Ascending aorta (tissue), 2 donors: ENCODE data around the gene SULT2B1. TPM values are rescaled to one million over a fixed set of nuclear protein-coding genes. Genes with fewer than 3 reads are reported as not detected.

ENCODE experiments used
- DNase-seq, 2 donors: peaks; one replicate each; pipeline ENCODE4 v3.0.0-alpha.2; 2019; ENCODE audit warnings: low spot score in 2 of 2
- H3K27ac ChIP-seq, 2 donors: fragments of 200-600 bp; sonication (generic); one replicate each; pipeline ENCODE4 v1.5.1; 2016 to 2017; ENCODE audit warnings: mild to moderate bottlenecking in 1 of 2
- H3K27me3 ChIP-seq: fragments of 200-600 bp; sonication (generic); one replicate; pipeline ENCODE4 v1.5.1; 2017
- H3K36me3 ChIP-seq, 2 donors: fragments of 200-600 bp; sonication (generic); one replicate each; pipeline ENCODE4 v1.5.1; 2016
- H3K4me1 ChIP-seq, 2 donors: fragments of 200-600 bp; sonication (generic); one replicate each; pipeline ENCODE4 v1.5.1; 2016 to 2017; ENCODE audit warnings: mild to moderate bottlenecking in 1 of 2
- H3K4me3 ChIP-seq, 2 donors: fragments of 200-600 bp; sonication (generic); one replicate each; pipeline ENCODE4 v1.5.1; 2016 to 2017; ENCODE audit warnings: mild to moderate bottlenecking in 1 of 2
- H3K9me3 ChIP-seq, 2 donors: fragments of 200-600 bp; sonication (generic); one replicate each; pipeline ENCODE4 v1.5.1; 2016
- intact Hi-C: fragments of 100-400 bp; cut with DNase I; formaldehyde crosslinking; loops from one replicate; pipeline ENCODE4 v1.15.1; 2023
- total RNA-seq: library from RNA; depleted of rRNA; stranded (reverse); fragments of >200 nt; gene quantifications from one replicate; pipeline ENCODE4 v1.1.0, GENCODE V29; 2016
- TF ChIP-seq, protein P1 (sequence below), 3 experiments: fragments of 200-600 bp in 2 of 3; fragments of 450-650 bp in 1 of 3; sonication (generic) in 2 of 3; IDR thresholded peaks; one replicate each; pipeline ENCODE4 v1.5.1; 2016 to 2019; ENCODE audit warnings: antibody characterized with exemption in 3 of 3, mild to moderate bottlenecking in 1 of 3, moderate library complexity in 1 of 3

SULT2B1 gene
- not detected for total RNA-seq

DNA sequence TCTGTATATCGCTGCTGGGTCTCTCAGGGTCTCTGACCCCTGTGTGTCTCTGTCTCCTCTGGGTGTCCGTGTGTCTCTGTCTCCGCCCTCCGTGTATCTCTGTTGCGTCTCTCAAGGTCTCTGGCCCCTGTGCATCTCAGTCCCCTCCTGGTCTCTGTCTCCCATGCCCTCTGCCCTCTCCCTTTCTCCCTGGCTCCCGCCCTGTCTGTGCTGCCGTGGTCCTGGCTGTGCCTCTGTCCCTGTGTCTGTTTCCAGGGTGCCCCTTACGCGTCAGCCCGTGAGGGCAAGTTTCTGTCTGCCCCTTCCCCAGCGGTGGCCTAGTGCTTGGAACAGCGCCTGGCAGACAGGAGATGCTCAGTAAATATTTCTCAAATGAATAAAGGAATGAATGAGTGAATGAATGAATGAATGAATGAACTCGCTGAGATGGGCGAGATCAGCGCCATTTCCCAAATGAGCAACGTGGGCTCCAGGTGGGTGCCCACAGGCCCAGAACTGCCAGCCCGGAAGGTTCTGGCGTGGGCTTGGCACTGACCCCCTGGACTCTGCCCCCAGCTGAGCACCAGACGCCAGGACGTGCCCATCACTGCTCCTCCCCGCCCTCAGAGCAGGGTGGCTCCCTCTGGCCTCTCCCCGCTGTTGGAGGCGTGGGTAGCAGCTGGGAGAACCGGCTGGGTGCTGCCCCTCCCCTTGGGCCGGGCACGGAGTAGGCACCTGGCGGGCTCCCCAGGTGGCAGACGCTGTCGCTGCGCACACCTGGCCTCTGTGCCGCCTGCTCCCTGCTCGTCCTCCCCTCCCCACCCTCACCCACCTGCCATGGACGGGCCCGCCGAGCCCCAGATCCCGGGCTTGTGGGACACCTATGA lies at the start of gene SULT2B1:
SULT2B1 (plus strand) TSS at position 736 of the 866 bp plus-strand sequence; CDS start at position 817, 81 bp downstream.
- H3K27me3 ChIP-seq, result no peaks in the 10 kb centered on the region

DNA sequence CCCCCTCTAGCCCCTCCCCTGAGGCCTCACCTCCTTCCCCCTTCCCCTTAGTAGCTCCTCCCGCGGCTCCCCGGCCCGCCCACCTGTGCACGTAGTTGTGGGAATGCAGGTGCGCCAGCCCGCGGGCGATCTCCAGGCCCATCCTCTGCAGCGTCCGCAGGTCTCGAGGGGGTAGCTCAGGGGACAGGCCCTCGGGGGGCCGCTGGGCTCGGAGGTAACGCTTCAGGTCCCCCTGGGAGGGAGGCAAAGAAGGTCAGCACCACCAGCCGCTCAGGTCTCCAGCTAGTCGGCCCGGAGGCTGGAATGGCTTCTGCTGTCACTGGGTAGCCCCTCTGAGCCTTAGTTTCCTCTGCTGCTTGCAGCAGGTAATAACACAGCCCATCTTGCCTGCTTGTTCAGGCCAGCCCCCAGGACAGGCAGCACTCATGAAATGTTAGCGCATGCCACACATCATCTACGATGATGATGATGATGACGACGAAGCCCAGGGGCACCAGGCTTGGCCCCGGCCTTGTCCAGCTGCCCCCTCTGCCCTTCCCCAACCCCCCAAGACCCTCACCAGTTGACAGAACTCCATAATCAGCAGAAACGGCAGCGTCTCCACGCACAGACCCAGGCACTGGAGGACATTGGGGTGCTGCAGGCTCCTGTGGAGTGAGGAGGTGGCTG lies 49.5 kb upstream of the SULT2B1 start:
- no peaks in the 10 kb centered on the region for H3K4me1 ChIP-seq
- intact Hi-C loops, result no loop called here
- no peaks in the 10 kb centered on the region for H3K9me3 ChIP-seq
- no peak overlapping the region for H3K27ac ChIP-seq
- H3K27me3 ChIP-seq, result peaks cover 11% of the 10 kb centered on the region
- DNase-seq, result no peak
- H3K36me3 ChIP-seq, result no peaks in the 10 kb centered on the region
- TF ChIP-seq, protein P1, sequence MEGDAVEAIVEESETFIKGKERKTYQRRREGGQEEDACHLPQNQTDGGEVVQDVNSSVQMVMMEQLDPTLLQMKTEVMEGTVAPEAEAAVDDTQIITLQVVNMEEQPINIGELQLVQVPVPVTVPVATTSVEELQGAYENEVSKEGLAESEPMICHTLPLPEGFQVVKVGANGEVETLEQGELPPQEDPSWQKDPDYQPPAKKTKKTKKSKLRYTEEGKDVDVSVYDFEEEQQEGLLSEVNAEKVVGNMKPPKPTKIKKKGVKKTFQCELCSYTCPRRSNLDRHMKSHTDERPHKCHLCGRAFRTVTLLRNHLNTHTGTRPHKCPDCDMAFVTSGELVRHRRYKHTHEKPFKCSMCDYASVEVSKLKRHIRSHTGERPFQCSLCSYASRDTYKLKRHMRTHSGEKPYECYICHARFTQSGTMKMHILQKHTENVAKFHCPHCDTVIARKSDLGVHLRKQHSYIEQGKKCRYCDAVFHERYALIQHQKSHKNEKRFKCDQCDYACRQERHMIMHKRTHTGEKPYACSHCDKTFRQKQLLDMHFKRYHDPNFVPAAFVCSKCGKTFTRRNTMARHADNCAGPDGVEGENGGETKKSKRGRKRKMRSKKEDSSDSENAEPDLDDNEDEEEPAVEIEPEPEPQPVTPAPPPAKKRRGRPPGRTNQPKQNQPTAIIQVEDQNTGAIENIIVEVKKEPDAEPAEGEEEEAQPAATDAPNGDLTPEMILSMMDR (IDR thresholded peaks at IDR 0.05), result no peak
- H3K4me3 ChIP-seq, result no peak overlapping the region

More for the DNA sequence above, at the start of gene SULT2B1:
- H3K36me3 ChIP-seq, result no peaks in the 10 kb centered on the region
- H3K4me1 ChIP-seq, result no peaks in the 10 kb centered on the region
- DNase-seq, result no peak
- no peak within 1 kb of the TSS for H3K4me3 ChIP-seq
- TF ChIP-seq, protein P1 (IDR thresholded peaks at IDR 0.05), result no peak
- no peak within 1 kb of the TSS for H3K27ac ChIP-seq
- intact Hi-C loops, result no loop called here
- H3K9me3 ChIP-seq, result no peaks in the 10 kb centered on the region

DNA sequence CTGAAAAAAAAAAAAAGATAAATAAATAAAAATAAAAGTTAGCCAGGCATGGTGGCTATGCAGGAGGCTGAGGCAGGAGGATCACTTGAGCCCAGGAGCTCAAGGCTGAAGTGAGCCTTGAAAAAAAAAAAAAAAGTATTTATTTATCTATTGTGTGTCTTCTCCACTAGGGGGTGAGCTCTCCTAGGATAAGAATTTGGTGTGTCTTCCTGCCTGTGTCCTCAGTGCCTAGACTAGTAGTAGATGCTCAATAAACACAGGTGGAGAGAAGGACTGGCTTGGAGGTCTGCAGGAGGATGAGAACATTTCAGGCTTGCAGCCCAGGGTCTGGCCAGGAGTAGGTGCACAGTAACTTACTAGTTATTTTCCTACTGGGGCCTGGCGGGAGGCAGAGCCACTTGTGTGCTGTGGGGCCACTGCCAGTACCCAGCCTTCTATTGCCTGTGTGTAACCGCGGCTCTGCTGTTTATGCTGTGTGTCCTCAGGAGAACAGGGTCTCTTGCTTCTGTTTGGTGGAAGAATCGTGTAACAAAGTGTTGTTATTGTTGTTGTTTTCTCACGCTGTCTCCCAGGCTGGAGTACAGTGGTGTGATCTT lies 45.7 kb upstream of the SULT2B1 start:
- H3K27me3 ChIP-seq, result peaks cover under 1% of the 10 kb centered on the region
- no peak for DNase-seq
- H3K4me3 ChIP-seq, result no peak overlapping the region
- TF ChIP-seq, protein P1 (IDR thresholded peaks at IDR 0.05), result peak in 1 of 3 experiments; percentile 37
- H3K36me3 ChIP-seq, result no peaks in the 10 kb centered on the region
- intact Hi-C loops, result loop anchor here (5.0 kb wide), 1 partner anchor 76 kb away; no protein-coding TSS in a partner anchor
- peaks cover 0 to 5% of the 10 kb centered on the region in 2 donors for H3K4me1 ChIP-seq
- no peaks in the 10 kb centered on the region for H3K9me3 ChIP-seq
- no peak overlapping the region for H3K27ac ChIP-seq

DNA sequence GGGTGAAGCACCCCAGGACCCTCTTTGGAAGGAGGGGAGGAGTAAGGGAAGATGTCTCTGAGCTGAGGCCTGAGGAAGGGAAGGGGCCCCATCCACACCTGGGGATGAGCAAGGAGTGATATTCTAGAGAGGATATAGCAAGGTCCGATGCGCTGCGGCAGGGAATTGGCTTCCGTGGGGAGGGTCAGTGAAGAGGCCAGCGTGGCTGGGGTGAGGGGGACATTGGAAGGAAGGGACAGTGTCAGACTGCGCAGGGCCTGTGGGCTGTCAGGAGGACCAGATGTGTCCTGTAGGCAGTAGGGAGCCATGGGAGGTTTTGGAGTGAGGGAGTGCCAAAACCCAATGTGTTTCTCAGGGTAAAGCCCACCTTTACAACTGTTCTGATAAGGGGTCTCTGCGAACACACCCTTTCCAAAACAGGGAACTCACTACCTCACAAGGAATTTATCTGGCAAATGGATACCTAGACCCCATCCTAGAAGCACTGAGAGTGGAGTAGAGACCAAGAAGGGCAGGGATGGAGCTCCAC lies 44.0 kb upstream of the SULT2B1 start:
- Histone ChIP-seq H3K9me3 (no peaks in the 10 kb centered on the region), H3K4me3 (no peak overlapping the region), H3K27ac (no peak overlapping the region), H3K36me3 (no peaks in the 10 kb centered on the region), H3K4me1 (peaks cover 0 to 7% of the 10 kb centered on the region in 2 donors), H3K27me3 (peaks cover 4% of the 10 kb centered on the region)
- DNase-seq, result no peak
- intact Hi-C loops, result loop anchor here (5.0 kb wide), 1 partner anchor 74 kb away; no protein-coding TSS in a partner anchor
- TF ChIP-seq, protein P1 (IDR thresholded peaks at IDR 0.05), result no peak

DNA sequence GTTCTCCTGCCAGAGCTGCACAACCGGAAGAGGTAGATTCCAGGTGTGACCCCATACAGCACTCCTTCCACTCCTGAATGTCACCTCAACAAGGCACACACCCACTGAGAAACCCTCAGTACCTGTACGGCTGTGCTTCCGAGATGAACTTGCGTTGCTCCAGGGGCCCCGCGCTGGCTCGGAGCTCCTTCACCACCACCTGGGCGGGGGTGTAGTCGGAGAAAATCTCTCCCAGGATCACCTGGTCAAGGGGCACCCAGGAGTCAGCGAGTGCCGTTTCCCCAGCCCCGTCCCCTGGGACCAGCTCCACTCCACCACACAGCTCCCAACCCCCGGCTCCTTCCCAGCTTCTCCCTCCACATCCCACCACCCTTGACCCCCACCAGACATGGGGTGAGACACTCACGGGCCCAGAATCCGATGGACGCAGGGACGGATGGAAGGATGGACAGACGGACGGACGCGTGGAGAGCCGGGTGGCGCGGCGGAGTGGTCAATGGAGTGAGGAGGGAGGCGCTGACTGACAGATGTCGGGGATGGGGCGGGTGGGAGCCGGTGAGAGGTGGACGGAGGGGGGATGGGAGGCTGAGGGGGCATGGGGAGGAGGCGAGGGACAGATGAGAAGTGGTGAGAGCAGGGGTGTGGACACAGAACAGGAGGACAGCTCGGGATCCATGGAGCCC lies 43.1 kb upstream of the SULT2B1 start:
- no peaks in the 10 kb centered on the region for H3K9me3 ChIP-seq
- peaks cover 4% of the 10 kb centered on the region for H3K27me3 ChIP-seq
- no peak overlapping the region for H3K27ac ChIP-seq
- peaks cover 0 to 13% of the 10 kb centered on the region in 2 donors for H3K4me1 ChIP-seq
- TF ChIP-seq, protein P1 (IDR thresholded peaks at IDR 0.05), result no peak
- no peak overlapping the region for H3K4me3 ChIP-seq
- DNase-seq, result no peak
- intact Hi-C loops, result loop anchor here (5.0 kb wide), 1 partner anchor 73 kb away; no protein-coding TSS in a partner anchor
- no peaks in the 10 kb centered on the region for H3K36me3 ChIP-seq
